ENCODE results near the gene TTBK1. TPM values are rescaled to one million over a fixed set of nuclear protein-coding genes. Genes with fewer than 3 reads are reported as not detected.

The TTBK1 gene
- total RNA-seq, 2 donors from 2014 or later, result 0.12 to 0.15 TPM

- H3K27ac ChIP-seq, result no peak overlapping the region
- no peak for TF ChIP-seq CTCF (IDR thresholded peaks at IDR 0.05)
- no peaks in the 10 kb centered on the region for H3K9me3 ChIP-seq
- no peaks in the 10 kb centered on the region for H3K36me3 ChIP-seq
- H3K4me3 ChIP-seq, result no peak overlapping the region
- H3K27me3 ChIP-seq, result peaks cover 0 to 9% of the 10 kb centered on the region in 2 donors
- no peak for DNase-seq (ENCODE audit: low spot score)
- peaks cover 0 to 54% of the 10 kb centered on the region in 2 donors for H3K4me1 ChIP-seq
These were observed 28.7 kb downstream of the TTBK1 start for GRCh38 chr6:43271944-43272343.

- TF ChIP-seq CTCF (IDR thresholded peaks at IDR 0.05), result no peak
- Histone ChIP-seq H3K9me3 (no peaks in the 10 kb centered on the region), H3K4me3 (no peak overlapping the region), H3K27me3 (peaks cover 0 to 9% of the 10 kb centered on the region in 2 donors), H3K4me1 (peaks cover 0 to 37% of the 10 kb centered on the region in 2 donors), H3K27ac (no peak overlapping the region), H3K36me3 (no peaks in the 10 kb centered on the region)
- DNase-seq (ENCODE audit: low spot score), result no peak
These were observed 30.4 kb downstream of the TTBK1 start for GRCh38 chr6:43273707-43274106.

GRCh38 chr6:43274127-43274915 lies 31.0 kb downstream of the TTBK1 start:
- peaks cover 0 to 9% of the 10 kb centered on the region in 2 donors for H3K27me3 ChIP-seq
- no peak for TF ChIP-seq CTCF (IDR thresholded peaks at IDR 0.05)
- no peaks in the 10 kb centered on the region for H3K36me3 ChIP-seq
- no peaks in the 10 kb centered on the region for H3K9me3 ChIP-seq
- DNase-seq (ENCODE audit: low spot score), result no peak
- H3K4me3 ChIP-seq, result peak overlapping the region in 1 of 2 donors; percentile 54
- H3K27ac ChIP-seq, result no peak overlapping the region
- peaks cover 0 to 31% of the 10 kb centered on the region in 2 donors for H3K4me1 ChIP-seq

GRCh38 chr6:43274916-43275597 lies 31.8 kb downstream of the TTBK1 start:
- Histone ChIP-seq H3K36me3 (no peaks in the 10 kb centered on the region), H3K27me3 (peaks cover 0 to 9% of the 10 kb centered on the region in 2 donors), H3K9me3 (no peaks in the 10 kb centered on the region), H3K4me3 (peak overlapping the region; percentile 28 to 54), H3K27ac (no peak overlapping the region), H3K4me1 (peaks cover 0 to 24% of the 10 kb centered on the region in 2 donors)
- no peak for TF ChIP-seq CTCF (IDR thresholded peaks at IDR 0.05)
- no peak for DNase-seq (ENCODE audit: low spot score)

DNA sequence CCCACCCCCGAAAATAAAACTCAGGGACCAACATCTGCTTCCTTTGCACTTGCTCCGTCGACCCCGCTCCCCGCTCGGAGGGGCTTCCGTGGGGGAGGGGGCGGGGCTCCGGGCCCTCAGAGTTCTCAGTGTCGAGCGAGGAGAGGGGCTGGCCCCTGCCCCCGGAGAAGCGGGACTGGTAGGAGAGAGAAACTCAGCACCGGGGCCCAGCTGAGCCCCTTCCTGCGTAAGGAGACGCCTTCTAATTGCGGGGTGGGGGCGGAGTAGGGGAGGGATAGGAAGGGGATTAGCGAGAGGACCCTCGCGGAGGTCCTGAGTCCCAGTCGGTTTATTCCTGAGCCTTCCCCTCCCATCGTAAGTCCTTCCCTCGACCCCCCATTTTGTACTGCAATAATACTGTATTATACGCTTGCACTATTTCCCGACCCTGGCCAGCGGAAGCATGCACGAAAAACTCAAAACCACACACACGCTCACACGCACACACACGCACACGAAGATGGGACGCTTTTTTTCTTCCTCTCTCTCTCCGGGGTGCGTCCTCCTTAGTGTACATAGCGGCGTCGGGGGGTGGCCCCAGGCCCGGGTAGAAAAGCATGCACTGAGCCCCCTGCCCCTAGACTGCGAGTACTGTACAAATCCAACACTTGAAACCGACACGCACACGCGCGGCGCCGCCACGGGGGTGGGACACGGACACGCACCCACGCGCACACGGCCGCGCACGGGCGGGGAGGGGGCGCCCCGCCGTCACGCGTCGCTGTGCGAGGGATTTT lies 32.7 kb downstream of the TTBK1 start:
- H3K4me3 ChIP-seq, result peak overlapping the region; percentile 28 to 54
- DNase-seq (ENCODE audit: low spot score), result no peak
- no peaks in the 10 kb centered on the region for H3K36me3 ChIP-seq
- H3K4me1 ChIP-seq, result peaks cover 0 to 19% of the 10 kb centered on the region in 2 donors
- no peaks in the 10 kb centered on the region for H3K9me3 ChIP-seq
- no peak for TF ChIP-seq CTCF (IDR thresholded peaks at IDR 0.05)
- H3K27me3 ChIP-seq, result peaks cover 0 to 9% of the 10 kb centered on the region in 2 donors
- H3K27ac ChIP-seq, result no peak overlapping the region

Data from right atrium auricular region (tissue), 2 donors.